ENCODE measurements around the gene IL20RB.

DNA sequence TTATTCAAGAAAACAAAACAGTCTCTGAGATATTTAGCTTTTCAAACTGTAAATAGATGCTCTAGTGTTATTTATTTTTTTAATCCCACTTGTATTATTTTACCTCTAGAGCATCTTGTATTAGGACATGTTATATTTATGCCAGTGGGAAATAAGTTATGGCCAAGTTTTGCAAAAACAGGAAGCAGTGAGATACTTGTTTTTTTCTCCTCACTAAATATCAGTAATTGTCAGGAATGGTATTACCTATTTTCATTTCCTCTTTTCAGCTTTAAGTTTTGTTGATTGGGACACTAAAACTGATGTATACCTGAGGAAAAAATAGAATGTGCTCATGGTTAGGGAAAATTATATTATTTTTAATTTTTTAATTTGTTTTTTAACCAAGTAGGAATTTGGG is 8.6 kb upstream of the IL20RB start:
- TF ChIP-seq, protein P1, sequence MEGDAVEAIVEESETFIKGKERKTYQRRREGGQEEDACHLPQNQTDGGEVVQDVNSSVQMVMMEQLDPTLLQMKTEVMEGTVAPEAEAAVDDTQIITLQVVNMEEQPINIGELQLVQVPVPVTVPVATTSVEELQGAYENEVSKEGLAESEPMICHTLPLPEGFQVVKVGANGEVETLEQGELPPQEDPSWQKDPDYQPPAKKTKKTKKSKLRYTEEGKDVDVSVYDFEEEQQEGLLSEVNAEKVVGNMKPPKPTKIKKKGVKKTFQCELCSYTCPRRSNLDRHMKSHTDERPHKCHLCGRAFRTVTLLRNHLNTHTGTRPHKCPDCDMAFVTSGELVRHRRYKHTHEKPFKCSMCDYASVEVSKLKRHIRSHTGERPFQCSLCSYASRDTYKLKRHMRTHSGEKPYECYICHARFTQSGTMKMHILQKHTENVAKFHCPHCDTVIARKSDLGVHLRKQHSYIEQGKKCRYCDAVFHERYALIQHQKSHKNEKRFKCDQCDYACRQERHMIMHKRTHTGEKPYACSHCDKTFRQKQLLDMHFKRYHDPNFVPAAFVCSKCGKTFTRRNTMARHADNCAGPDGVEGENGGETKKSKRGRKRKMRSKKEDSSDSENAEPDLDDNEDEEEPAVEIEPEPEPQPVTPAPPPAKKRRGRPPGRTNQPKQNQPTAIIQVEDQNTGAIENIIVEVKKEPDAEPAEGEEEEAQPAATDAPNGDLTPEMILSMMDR (IDR thresholded peaks at IDR 0.05), result no peak
- TF ChIP-seq POLR2A (IDR thresholded peaks at IDR 0.05), result no peak
